ENCODE data around the gene GNG2. TPM values are rescaled to one million over a fixed set of nuclear protein-coding genes. Genes with fewer than 3 reads are reported as not detected.

Gene GNG2
- total RNA-seq, 1 experiment from 2014 or later, result 0.33 TPM

GRCh38 chr14:51951656-51952055 is 91.2 kb downstream of the GNG2 start:
- no peak for DNase-seq
- Histone ChIP-seq H3K27ac (no peak overlapping the region), H3K4me1 (replicated peaks; ENCODE audit: insufficient read depth) (no peaks in the 10 kb centered on the region), H3F3A (ENCODE audit: insufficient read depth, low read depth) (no peaks in the 10 kb centered on the region), H3K27me3 (ENCODE audit: insufficient read depth, low read depth) (no peaks in the 10 kb centered on the region), H3K79me2 (ENCODE audit: low read depth) (no peaks in the 10 kb centered on the region), H3K9me3 (ENCODE audit: insufficient read depth, low read depth) (no peaks in the 10 kb centered on the region), H3K9me2 (ENCODE audit: insufficient read depth) (no peaks in the 10 kb centered on the region; the same call in 1 of the 2 replicates), H2AFZ (no peak overlapping the region), H3K36me3 (ENCODE audit: low read depth) (no peaks in the 10 kb centered on the region), H4K20me1 (ENCODE audit: insufficient read depth) (no peaks in the 10 kb centered on the region), H3K4me3 (no peak overlapping the region), H3K4me2 (no peak overlapping the region)
- ChIA-PET POLR2A (ENCODE audit: unreplicated experiment) (no interaction called here), CTCF (no interaction called here)
- no TSS peak for BruUV-seq (replicated peaks)
- no peak for TF ChIP-seq EZH2 (IDR thresholded peaks at IDR 0.05; ENCODE audit: low read depth)
- no peak for TF ChIP-seq CTCF (conservative IDR thresholded peaks at IDR 0.05)
- intact Hi-C loops (cut with micrococcal nuclease; ENCODE audit: unreplicated experiment), result no loop called here

DNA sequence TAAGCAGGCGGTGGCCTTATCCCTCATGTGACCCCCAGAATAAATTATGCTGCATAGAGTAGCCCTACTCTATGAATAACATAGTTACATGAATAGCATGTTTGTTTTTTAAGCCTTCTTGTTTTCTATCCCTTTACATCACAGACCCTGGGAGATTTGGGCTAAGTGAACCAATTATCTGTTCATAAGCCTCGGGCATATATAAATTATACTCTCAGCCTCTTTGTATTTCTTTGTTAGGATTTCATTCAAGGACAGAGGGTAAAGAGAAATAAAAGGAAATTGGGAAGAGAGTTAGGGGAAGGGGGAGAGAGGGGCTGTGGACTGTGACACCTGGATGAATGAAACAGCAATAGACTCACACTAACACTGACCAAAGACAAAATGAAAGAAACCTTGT is 93.6 kb downstream of the GNG2 start:
- H3K36me3 ChIP-seq (ENCODE audit: low read depth), result no peaks in the 10 kb centered on the region

DNA sequence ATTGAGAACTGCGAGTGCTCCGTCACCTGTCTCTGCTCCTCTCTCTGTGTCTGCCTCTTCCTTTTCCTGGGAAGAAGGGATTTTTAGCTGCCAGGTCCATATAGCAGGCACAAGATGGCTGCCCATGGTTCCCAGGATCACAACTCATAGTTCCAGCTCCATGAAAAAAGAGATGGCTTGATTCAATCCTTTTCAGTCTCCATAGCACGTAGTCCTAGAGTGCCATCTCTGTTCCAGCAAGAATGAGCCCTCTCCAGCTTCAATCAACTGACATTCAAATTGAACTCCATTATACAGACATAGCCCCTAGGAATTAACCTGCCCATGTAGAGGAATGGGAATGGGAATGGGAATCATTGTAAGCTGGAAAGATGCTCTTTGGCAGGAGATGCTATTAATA is 94.2 kb downstream of the GNG2 start:
- H3K27ac ChIP-seq, result no peak overlapping the region
- intact Hi-C loops (cut with micrococcal nuclease; ENCODE audit: unreplicated experiment), result no loop called here
- no TSS peak for BruUV-seq (replicated peaks)

More for the DNA sequence above, 93.6 kb downstream of the GNG2 start:
- Histone ChIP-seq H3K4me2 (no peak overlapping the region), H3K9me3 (ENCODE audit: insufficient read depth, low read depth) (no peaks in the 10 kb centered on the region), H3K4me1 (replicated peaks; ENCODE audit: insufficient read depth) (no peaks in the 10 kb centered on the region), H4K20me1 (ENCODE audit: insufficient read depth) (no peaks in the 10 kb centered on the region), H2AFZ (no peak overlapping the region), H3K4me3 (no peak overlapping the region), H3K9me2 (ENCODE audit: insufficient read depth) (no peaks in the 10 kb centered on the region; the same call in 1 of the 2 replicates), H3F3A (ENCODE audit: insufficient read depth, low read depth) (no peaks in the 10 kb centered on the region), H3K27ac (no peak overlapping the region), H3K27me3 (ENCODE audit: insufficient read depth, low read depth) (no peaks in the 10 kb centered on the region), H3K79me2 (ENCODE audit: low read depth) (no peaks in the 10 kb centered on the region)
- intact Hi-C loops (cut with micrococcal nuclease; ENCODE audit: unreplicated experiment), result no loop called here
- TF ChIP-seq CTCF (conservative IDR thresholded peaks at IDR 0.05), result no peak
- no peak for TF ChIP-seq EZH2 (IDR thresholded peaks at IDR 0.05; ENCODE audit: low read depth)
- ChIA-PET POLR2A (ENCODE audit: unreplicated experiment) (no interaction called here), CTCF (no interaction called here)
- no peak for DNase-seq
- BruUV-seq (replicated peaks), result no TSS peak

More for the DNA sequence above, 94.2 kb downstream of the GNG2 start:
- POLR2A ChIA-PET (ENCODE audit: unreplicated experiment), result no interaction called here
- Histone ChIP-seq H2AFZ (no peak overlapping the region), H4K20me1 (ENCODE audit: insufficient read depth) (no peaks in the 10 kb centered on the region), H3K9me3 (ENCODE audit: insufficient read depth, low read depth) (no peaks in the 10 kb centered on the region), H3K79me2 (ENCODE audit: low read depth) (no peaks in the 10 kb centered on the region), H3K27me3 (ENCODE audit: insufficient read depth, low read depth) (no peaks in the 10 kb centered on the region), H3K36me3 (ENCODE audit: low read depth) (no peaks in the 10 kb centered on the region), H3K9me2 (ENCODE audit: insufficient read depth) (no peaks in the 10 kb centered on the region; the same call in 1 of the 2 replicates), H3K4me2 (no peak overlapping the region), H3K4me3 (no peak overlapping the region), H3F3A (ENCODE audit: insufficient read depth, low read depth) (no peaks in the 10 kb centered on the region), H3K4me1 (replicated peaks; ENCODE audit: insufficient read depth) (no peaks in the 10 kb centered on the region)
- TF ChIP-seq EZH2 (IDR thresholded peaks at IDR 0.05; ENCODE audit: low read depth) (no peak), CTCF (conservative IDR thresholded peaks at IDR 0.05) (no peak)
- CTCF ChIA-PET, result no interaction called here
- no peak for DNase-seq

Measured in PC-9 (cell line).